ENCODE results near the gene IKZF4. TPM values are rescaled to one million over a fixed set of nuclear protein-coding genes. Genes with fewer than 3 reads are reported as not detected.

The IKZF4 gene
- 1 to 10 TPM; 2.6 to 3.9 TPM for total RNA-seq

DNA sequence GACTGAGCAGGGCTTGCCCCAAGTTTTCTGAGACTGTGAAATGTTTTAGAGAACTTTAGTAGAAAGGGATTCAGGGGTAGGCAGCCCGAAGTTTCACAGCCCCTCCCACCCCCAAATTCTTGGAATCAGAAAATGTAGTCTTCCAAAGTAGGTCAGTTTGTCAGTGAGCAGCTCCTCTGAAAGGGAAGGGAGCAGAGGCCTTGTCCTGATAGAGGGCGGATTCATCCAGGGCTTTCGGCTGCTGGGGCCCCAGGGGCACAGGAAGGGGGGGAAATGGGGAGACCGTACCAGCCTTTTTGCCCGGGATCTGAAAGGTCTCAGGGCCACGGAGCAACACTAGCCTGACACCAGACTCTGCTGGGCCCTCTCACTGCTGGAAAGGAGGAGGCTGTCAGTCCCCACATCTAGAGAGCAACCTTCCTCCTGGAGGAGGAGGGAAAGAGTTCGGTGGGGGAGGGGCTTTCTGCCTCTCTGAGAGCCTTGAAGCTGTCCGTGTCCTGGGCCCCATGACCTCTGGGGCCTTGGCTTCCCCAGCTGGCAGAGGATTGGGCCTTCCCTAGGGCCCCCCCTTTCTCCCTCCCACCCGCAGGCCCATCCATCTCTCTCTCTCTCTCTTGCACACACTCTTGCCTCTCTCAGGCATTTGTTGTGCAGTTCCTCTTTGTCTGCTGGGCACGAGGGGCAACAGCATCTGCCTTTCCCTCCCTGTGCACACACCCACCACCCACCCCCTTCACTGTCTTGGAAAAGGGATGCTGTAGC is at the start of gene IKZF4:
Gene IKZF4 (plus strand): TSS at position 621 of the 762 bp plus-strand sequence. CDS start 451 bp downstream, outside the sequence.
- Histone ChIP-seq H3K27ac (peak within 1 kb of the TSS; percentile 48 to 52), H3K36me3 (peaks cover 5% of the 10 kb centered on the region), H3K4me3 (peak within 1 kb of the TSS; percentile 25 to 38), H3K27me3 (no peaks in the 10 kb centered on the region), H3K9me3 (no peaks in the 10 kb centered on the region), H3K4me1 (peaks cover 0 to 22% of the 10 kb centered on the region in 2 donors)
- DNase-seq (ENCODE audit: low spot score): no peak
- TF ChIP-seq, protein P1, sequence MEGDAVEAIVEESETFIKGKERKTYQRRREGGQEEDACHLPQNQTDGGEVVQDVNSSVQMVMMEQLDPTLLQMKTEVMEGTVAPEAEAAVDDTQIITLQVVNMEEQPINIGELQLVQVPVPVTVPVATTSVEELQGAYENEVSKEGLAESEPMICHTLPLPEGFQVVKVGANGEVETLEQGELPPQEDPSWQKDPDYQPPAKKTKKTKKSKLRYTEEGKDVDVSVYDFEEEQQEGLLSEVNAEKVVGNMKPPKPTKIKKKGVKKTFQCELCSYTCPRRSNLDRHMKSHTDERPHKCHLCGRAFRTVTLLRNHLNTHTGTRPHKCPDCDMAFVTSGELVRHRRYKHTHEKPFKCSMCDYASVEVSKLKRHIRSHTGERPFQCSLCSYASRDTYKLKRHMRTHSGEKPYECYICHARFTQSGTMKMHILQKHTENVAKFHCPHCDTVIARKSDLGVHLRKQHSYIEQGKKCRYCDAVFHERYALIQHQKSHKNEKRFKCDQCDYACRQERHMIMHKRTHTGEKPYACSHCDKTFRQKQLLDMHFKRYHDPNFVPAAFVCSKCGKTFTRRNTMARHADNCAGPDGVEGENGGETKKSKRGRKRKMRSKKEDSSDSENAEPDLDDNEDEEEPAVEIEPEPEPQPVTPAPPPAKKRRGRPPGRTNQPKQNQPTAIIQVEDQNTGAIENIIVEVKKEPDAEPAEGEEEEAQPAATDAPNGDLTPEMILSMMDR (IDR thresholded peaks at IDR 0.05): no peak

DNA sequence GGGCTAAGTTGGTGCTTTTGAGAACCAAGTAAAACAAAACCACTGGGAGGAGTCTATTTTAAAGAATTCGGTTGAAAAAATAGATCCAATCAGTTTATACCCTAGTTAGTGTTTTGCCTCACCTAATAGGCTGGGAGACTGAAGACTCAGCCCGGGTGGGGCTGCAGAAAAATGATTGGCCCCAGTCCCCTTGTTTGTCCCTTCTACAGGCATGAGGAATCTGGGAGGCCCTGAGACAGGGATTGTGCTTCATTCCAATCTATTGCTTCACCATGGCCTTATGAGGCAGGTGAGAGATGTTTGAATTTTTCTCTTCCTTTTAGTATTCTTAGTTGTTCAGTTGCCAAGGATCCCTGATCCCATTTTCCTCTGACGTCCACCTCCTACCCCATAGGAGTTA is 48.8 kb upstream of the IKZF4 start:
- TF ChIP-seq, protein P1 (IDR thresholded peaks at IDR 0.05): no peak
- no peaks in the 10 kb centered on the region for H3K36me3 ChIP-seq
- H3K4me1 ChIP-seq: peaks cover 0 to 37% of the 10 kb centered on the region in 2 donors
- peak overlapping the region in 1 of 2 donors; percentile 61 for H3K4me3 ChIP-seq
- H3K27me3 ChIP-seq: no peaks in the 10 kb centered on the region
- no peaks in the 10 kb centered on the region for H3K9me3 ChIP-seq
- H3K27ac ChIP-seq: peak overlapping the region; percentile 93 to 95
- no peak for DNase-seq (ENCODE audit: low spot score)

DNA sequence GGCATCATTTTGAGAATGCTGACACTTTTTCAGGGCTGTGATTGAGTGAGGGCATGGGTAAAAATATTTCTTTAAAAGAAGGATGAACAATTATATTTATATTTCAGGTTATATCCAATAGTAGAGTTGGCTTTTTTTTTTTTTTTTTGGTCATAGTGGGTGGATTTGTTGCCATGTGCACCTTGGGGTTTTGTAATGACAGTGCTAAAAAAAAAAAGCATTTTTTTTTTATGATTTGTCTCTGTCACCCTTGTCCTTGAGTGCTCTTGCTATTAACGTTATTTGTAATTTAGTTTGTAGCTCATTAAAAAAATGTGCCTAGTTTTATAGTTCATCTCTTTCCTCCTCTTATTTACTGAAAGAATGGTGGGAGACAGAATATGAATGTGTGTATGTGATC is 48.4 kb upstream of the IKZF4 start:
- H3K4me1 ChIP-seq: peaks cover 0 to 32% of the 10 kb centered on the region in 2 donors
- H3K4me3 ChIP-seq: peak overlapping the region; percentile 61 to 66
- TF ChIP-seq, protein P1 (IDR thresholded peaks at IDR 0.05): no peak

DNA sequence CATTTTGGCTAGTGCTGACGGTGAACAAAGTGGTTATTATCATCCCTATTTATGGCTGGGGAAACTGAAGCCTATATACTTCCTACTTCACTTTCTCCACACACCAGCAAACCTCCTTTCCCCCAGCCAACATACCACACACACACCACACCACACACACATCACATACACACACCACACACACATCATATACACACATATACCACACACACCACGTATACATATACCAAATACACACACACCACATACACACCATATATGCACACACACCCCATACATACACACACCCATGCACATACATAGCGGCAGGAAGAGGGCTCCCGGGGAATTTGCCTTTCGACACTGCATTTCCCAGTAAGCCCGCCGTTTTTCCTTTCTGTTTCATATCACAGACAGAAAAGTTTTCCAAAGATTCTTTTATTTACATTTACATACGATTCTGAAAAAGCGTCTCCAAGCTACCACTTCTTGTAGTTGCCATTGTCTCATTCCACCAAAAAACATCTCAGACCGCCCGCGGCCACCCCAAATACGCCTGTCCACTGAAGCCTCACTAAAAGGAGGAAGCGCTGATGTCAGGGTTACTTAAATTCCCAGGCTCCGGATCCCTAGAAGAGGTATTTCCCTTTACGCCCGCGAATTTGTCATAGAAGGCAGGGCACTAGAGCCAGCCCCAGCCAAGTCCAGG is 47.8 kb upstream of the IKZF4 start:
- H3K36me3 ChIP-seq: no peaks in the 10 kb centered on the region
- TF ChIP-seq, protein P1 (IDR thresholded peaks at IDR 0.05): no peak
- peak overlapping the region; percentile 61 to 66 for H3K4me3 ChIP-seq
- H3K4me1 ChIP-seq: peaks cover 0 to 27% of the 10 kb centered on the region in 2 donors
- no peaks in the 10 kb centered on the region for H3K27me3 ChIP-seq
- DNase-seq (ENCODE audit: low spot score): no peak
- peak overlapping the region; percentile 93 to 95 for H3K27ac ChIP-seq
- no peaks in the 10 kb centered on the region for H3K9me3 ChIP-seq

More for the DNA sequence above, 48.4 kb upstream of the IKZF4 start:
- Histone ChIP-seq H3K9me3 (no peaks in the 10 kb centered on the region), H3K27me3 (no peaks in the 10 kb centered on the region), H3K36me3 (no peaks in the 10 kb centered on the region), H3K27ac (peak overlapping the region; percentile 93 to 95)
- DNase-seq (ENCODE audit: low spot score): no peak

DNA sequence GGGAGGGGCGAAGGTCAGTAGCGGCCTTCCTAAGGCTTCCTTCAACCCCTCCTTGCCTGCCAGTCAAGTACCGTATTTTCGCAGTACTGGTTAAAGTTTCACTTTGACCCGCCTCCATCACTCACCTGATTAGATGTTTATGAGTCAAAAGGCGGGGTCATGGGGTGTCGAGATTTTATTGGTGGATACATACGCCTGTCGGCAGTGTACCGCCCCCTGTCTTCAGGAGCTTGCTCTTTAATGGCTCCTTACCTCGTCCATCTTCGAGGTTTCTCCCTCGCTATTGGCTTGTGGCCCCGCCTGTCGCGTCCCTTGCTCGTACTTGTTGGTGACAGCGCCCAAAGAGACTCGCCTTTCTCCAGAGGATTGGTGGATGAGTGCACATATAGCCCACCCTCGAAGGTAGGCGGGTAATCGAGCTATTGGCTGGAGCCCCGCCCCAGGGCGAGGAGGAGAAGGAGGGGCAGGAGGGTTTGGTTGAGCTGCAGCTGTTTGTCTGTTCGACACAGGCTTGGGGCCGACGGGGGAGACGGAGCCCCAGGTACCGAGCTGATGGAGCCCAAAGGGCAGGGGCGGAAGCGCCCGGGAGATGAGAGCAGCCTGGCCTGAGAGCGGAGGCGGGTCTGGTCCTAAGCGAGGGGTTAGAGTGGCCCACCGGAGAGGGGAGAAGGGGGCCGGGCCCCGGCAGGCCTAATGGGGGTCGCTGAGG is 47.1 kb upstream of the IKZF4 start, which contains the start of gene RAB5B:
Gene RAB5B (plus strand): TSS at position 480 of the 709 bp plus-strand sequence. CDS start 12,883 bp downstream, outside the sequence.
- peaks cover 0 to 27% of the 10 kb centered on the region in 2 donors for H3K4me1 ChIP-seq

More for the DNA sequence above, 47.1 kb upstream of the IKZF4 start, which contains the start of gene RAB5B:
- Histone ChIP-seq H3K36me3 (no peaks in the 10 kb centered on the region), H3K4me3 (peak within 1 kb of the TSS; percentile 94 to 96), H3K9me3 (no peaks in the 10 kb centered on the region), H3K27me3 (no peaks in the 10 kb centered on the region), H3K27ac (peak within 1 kb of the TSS; percentile 95)
- peak; percentile 100 for DNase-seq (ENCODE audit: low spot score)
- TF ChIP-seq, protein P1 (IDR thresholded peaks at IDR 0.05): no peak
